Fibroblast of skin of right biceps (primary cell): ENCODE measurements around the gene CRB2.
A peak's percentile ranks its signal among the peaks of the same experiment; 100 is the strongest.

Source experiments
- DNase-seq: peaks from one replicate; pipeline ENCODE4 v3.0.0-alpha.2; 2013

Gene CRB2

DNA sequence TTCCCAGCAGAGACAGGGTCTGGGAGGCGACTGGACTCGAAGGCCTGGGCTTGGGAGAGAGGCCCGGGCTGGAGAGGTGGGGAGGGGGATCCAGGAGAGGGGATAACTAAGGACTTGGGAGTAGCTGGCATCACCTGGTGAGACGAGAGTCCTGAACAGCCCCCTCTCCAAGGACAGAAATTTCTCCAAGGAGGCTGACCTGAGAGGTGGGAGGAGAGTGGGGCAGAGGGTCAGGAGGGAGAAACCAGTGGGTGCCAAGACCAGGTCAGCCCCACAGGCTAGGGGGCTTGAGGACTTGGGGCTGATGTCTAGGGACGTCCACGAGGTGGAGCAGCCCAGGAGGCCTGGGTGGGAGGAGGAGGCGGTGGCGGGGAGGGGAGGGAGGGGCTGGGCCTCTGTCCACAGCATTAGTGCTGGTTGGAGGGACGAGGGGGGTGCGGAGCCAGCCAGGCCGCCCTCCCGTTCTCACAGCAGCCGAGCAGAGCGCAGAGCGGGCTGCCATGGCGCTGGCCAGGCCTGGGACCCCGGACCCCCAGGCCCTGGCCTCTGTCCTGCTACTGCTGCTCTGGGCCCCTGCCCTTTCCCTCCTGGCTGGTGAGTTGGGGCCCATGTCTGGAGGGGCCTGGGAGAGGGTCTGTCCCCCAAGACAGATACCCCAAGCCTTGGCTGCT, at the start of gene CRB2:
CRB2 (plus strand) TSS at position 437 of the 671 bp plus-strand sequence; CDS start at position 501, 64 bp downstream.
- DNase-seq, result no peak

- DNase-seq, result no peak
These were observed 46.4 kb upstream of the CRB2 start for GRCh38 chr9:123309611-123310010.

DNA sequence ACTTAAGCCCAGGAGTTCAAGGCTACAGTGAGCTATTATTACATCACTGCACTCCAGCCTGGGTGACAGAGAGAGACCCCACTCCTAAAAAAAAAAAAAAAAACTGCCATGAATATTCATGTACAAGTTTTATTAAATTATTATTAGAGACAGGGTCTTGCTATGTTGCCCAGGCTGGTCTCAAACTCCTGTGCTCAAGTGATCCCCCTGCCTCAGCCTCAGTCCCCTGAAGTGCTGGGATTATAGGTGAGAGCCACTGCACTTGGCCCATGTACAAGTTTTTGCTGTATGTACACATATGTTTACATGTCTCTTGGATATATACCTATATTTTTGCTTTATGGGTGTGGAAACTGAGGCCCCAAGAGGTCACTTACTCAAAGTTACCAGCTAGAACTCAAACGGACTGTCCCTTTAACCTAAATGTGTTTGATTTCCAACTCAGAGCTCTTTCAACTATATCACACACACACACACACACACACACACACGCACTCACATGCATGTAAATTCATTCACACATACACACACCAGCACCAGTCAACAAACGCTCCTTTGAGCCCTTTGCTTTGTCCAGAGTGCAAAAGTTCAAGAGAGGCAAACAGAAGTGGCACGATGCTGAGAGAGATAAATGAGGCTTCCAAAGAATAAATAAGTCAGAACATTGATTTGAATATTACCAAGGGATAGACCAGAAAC, 45.3 kb upstream of the CRB2 start:
- no peak for DNase-seq

GRCh38 chr9:123311250-123311752, 44.7 kb upstream of the CRB2 start:
- DNase-seq, result no peak

GRCh38 chr9:123312306-123312877, 43.6 kb upstream of the CRB2 start:
- no peak for DNase-seq

DNA sequence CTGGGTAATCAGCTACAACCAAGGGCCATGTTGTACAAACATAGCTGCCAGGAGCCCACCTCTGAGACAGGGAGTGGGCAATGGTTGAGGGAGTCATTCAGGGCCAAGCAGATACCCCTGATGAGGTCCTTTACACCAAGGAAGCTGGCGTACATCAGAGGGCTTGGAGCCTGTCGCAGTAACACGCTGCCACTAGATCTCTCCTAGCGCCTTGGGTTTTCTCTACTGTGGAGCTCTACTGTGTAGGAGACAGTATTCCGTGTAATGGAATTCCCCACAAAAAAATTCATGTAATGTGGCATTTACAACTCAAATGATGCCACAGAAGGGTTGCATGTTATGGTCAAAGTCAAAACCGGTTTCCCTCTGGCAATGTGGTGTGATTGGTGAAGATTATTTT, 41.4 kb upstream of the CRB2 start:
- no peak for DNase-seq

GRCh38 chr9:123315635-123316034, 40.4 kb upstream of the CRB2 start:
- no peak for DNase-seq

DNA sequence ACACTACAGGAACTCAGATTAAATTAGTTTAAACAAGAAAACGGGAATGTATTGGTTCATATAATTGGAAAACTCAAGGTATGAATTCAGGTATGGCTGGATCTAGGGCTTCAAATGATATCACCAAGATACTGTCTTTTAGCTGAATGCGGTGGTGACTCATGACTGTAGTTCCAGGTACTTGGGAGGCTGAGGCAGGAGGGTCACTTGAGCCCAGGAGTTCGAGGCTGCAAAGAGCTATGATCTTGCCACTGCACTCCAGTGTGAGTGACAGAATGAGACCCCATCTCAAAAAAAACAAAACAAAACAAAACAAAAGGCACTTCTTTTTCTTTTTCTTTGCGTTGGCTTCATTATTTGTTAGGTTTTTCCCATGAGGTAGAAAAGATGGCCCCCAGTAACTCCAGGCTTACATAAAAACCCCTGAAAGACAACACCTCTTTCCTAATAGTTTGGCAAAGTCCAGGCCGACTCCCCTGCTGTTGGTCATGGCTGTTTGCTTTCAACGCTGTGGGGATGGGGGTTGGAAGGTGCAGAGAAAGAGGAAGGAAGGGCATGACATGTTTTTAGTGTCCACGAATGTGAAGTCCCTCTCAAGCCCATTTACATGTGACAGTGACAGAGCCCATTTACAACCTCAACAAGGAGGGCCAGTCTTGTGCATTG, 39.8 kb upstream of the CRB2 start:
- no peak for DNase-seq

- no peak for DNase-seq
These were observed 37.8 kb upstream of the CRB2 start for GRCh38 chr9:123318202-123318601.

GRCh38 chr9:123318961-123319421, 37.0 kb upstream of the CRB2 start:
- DNase-seq, result no peak

- no peak for DNase-seq
These were observed 36.3 kb upstream of the CRB2 start for GRCh38 chr9:123319541-123320339.

GRCh38 chr9:123320814-123321213, 35.2 kb upstream of the CRB2 start:
- DNase-seq, result no peak

DNA sequence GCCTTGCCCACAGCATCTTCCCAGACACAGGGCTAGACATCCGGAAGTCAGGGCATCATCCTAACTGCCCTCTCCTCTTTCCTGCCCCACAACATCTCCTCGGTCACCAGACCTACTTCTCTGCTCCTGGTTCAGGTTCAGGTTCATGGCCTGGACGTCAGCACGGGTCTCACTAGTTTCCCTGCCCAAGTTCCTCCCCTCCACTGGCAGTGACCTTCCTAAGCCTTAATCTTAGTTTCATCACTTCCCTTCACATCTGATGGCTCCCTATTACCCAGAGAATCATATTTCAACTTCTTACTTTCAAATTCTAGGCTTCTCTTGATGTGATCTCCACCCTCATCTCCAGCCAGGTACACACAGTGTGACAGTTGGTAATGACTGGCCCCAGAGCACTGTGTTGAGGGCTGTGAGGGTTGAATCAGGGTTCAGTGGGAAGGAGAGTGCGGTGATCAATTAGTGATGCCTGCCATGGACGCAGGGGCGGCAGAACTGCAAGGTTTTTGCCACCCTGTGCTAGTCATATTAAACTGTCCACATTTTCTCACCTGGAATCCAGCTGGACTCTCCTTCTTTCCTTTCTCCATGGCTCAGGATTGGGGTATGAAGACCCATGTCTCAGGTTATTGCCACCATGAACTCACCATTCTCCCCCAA, 34.3 kb upstream of the CRB2 start:
- DNase-seq, result no peak

DNA sequence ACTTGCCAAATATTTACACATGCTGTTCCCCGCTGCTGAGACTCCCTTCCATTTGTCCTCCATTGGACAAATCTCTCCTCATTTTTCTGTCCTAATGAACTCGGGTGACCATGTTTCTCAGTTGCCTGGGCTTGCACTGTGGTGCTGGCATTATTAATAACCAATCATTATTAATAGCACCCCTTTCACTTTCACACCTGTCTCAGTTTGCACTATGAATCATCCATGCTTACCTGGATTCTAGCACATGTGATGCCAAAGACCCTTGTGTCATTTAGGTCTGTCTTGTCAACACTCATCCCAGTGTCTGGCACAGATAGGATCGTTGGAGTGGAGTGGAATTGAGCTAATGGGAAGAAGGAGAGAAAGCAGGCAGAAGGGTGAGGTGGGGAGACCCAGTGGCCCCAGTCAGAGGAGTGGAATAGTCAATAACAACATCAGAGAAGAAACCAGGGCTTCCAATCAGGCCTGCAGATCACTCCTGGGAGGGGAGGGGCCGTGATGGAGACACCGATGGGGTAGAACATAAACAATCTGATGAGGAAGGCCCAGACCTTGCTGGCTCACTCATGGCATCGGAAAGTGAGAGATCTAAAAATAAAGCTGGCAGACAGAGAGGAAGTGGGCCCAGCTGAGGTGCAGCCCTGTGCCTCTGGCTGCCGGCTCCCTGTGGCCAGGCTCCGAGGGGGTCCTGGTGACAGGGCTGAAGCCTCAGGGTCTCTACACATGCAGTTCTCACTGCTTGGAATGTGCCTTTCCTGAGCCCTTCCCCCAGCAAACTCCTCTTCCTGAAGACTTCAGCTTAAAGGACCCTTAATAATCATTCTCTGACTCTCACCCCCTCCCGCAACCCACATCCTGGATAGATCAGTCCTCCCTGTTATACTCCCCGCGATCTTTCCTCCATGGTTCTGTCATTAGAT, 33.5 kb upstream of the CRB2 start:
- peak; percentile 31 for DNase-seq

DNA sequence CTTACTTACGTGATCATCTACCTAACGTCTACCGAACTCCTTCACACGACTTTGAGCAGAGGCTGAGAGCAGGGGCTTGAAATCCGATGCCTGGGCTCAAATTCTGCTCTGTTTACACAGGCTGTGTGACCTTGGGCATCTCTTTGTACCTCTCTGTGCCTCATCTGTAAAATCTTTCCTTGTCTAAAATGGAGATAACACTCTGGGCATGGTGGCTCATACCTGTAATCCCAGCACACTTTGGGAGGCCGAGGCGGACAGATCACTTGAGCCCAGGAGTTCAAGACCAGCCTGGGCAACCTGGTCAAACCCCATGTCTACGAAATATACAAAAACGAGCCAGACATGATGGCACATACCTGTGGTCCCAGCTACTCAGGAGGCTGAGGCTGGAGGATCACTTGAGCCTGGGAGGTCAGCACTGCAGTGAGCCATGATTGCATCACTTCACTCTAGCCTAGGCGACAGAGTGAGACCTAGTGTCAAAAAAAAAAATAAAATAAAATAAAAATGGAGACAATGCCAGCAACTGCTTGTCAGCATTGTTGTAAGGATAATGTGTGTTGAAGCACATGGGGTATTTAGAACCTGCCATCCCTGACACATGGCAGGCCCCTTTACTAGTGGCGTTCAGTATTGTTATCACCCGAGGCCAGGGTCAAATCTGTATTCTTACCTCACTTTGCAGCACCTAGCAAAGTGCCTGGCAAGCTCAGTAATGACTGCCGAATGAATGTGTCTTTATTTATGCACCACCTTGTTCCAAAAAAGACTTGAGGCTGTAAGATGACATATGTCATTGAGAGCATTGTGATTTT, 32.6 kb upstream of the CRB2 start:
- no peak for DNase-seq

- DNase-seq, result no peak
These were observed 31.2 kb upstream of the CRB2 start for GRCh38 chr9:123324767-123325183.

DNA sequence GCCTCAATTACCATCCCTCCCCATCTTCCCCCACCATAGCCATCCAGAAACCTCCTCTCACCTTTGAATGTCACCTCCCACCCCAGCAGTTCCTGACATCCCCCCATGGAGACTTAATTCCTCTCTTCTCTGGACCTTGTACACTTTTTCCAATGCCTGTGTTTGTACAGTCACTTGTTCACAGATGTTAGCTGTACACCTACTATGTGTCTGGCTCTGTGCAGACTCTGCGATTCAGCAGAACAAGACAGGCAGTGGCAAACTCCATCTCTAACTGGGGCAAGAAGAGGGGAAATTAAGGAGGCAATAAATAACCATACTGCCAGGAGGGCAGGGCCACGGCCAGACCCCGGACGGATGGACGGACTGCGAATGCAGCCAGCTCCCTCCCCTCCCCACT, 29.8 kb upstream of the CRB2 start:
- no peak for DNase-seq

GRCh38 chr9:123326662-123327093, 29.3 kb upstream of the CRB2 start:
- DNase-seq, result no peak

DNA sequence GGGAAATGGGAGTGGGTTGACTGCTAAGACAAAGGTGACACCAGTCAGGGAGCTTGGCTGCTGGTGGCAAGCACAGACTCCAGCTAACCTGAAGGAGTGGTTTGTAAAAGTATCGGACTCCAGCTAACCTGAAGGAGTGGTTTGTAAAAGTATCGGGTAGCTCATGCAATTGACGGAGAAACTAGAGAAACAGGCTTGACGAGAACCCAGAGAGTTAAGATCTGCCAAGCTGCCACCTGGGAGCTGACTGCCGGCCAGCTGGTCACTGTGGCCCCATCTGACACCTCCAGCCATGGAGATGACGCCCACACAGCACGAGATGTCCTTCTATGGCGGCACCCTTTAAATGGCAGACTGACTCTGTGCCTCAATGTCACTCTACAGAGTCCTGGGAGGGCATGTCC, 28.3 kb upstream of the CRB2 start:
- no peak for DNase-seq
